Measurements from ENCODE around the gene IPP. TPM values are rescaled to one million over a fixed set of nuclear protein-coding genes. Genes with fewer than 3 reads are reported as not detected.

IPP gene
- 1 to 10 TPM; 4.8 to 9.1 (median 5.3) TPM for polyA plus RNA-seq

- 0% methylated on average over 49 to 58 of the region's 58 CpGs for WGBS, 3 donors
- peak within 1 kb of the TSS; percentile 88 for H3K27ac ChIP-seq (ENCODE audit: low read depth, low read length)
Observed at GRCh38 chr1:45750298-45751038, at the start of gene IPP. TSS of gene IPP (minus strand) at chr1:45750653. CDS start at chr1:45746411, 4,242 bp downstream.

- 86 to 95% (median 92%) methylated on average over 9 of the region's 9 CpGs for WGBS, 3 donors
- H3K27ac ChIP-seq (ENCODE audit: low read depth, low read length): no peak overlapping the region
Observed at GRCh38 chr1:45796946-45797345, 46.5 kb upstream of the IPP start.

GRCh38 chr1:45796381-45796780 is 45.9 kb upstream of the IPP start:
- no peak overlapping the region for H3K27ac ChIP-seq (ENCODE audit: low read depth, low read length)
- 74 to 90% (median 81%) methylated on average over 2 of the region's 2 CpGs for WGBS, 3 donors

GRCh38 chr1:45793942-45794604 is 43.6 kb upstream of the IPP start:
- 61 to 70% (median 62%) methylated on average over 7 of the region's 7 CpGs for WGBS, 3 donors
- no peak overlapping the region for H3K27ac ChIP-seq (ENCODE audit: low read depth, low read length)

- WGBS, 3 donors: 79 to 88% (median 84%) methylated on average over 4 of the region's 4 CpGs
- no peak overlapping the region for H3K27ac ChIP-seq (ENCODE audit: low read depth, low read length)
Observed at GRCh38 chr1:45792744-45793143, 42.3 kb upstream of the IPP start.

GRCh38 chr1:45789601-45790000 is 39.1 kb upstream of the IPP start:
- WGBS, 3 donors: 62 to 71% (median 63%) methylated on average over 2 of the region's 2 CpGs
- H3K27ac ChIP-seq (ENCODE audit: low read depth, low read length): no peak overlapping the region

- 60 to 78% (median 65%) methylated on average over 4 of the region's 4 CpGs for WGBS, 3 donors
Observed at GRCh38 chr1:45787905-45788304, 37.5 kb upstream of the IPP start.

GRCh38 chr1:45785583-45785982 is 35.1 kb upstream of the IPP start:
- 62 to 71% (median 65%) methylated on average over 4 of the region's 4 CpGs for WGBS, 3 donors
- H3K27ac ChIP-seq (ENCODE audit: low read depth, low read length): no peak overlapping the region

More at GRCh38 chr1:45787905-45788304, 37.5 kb upstream of the IPP start:
- no peak overlapping the region for H3K27ac ChIP-seq (ENCODE audit: low read depth, low read length)

- 85 to 89% (median 85%) methylated on average over 3 of the region's 3 CpGs for WGBS, 3 donors
- no peak overlapping the region for H3K27ac ChIP-seq (ENCODE audit: low read depth, low read length)
Observed at GRCh38 chr1:45775794-45776193, 25.3 kb upstream of the IPP start.

GRCh38 chr1:45772971-45773370 is 22.5 kb upstream of the IPP start:
- WGBS, 3 donors: 75 to 88% (median 84%) methylated on average over 3 of the region's 3 CpGs
- H3K27ac ChIP-seq (ENCODE audit: low read depth, low read length): no peak overlapping the region

- 54 to 64% (median 57%) methylated on average over 4 of the region's 4 CpGs for whole genome bisulfite sequencing, 3 donors
- no peak overlapping the region for H3K27ac ChIP-seq (ENCODE audit: low read depth, low read length)
Observed at GRCh38 chr1:45769261-45769932, 18.9 kb upstream of the IPP start.

- no peak overlapping the region for H3K27ac ChIP-seq (ENCODE audit: low read depth, low read length)
- 56 to 73% (median 70%) methylated on average over 6 of the region's 6 CpGs for WGBS, 3 donors
Observed at GRCh38 chr1:45767035-45767434, 16.6 kb upstream of the IPP start.

- WGBS, 3 donors: 81 to 90% (median 82%) methylated on average over 13 of the region's 13 CpGs
Observed at GRCh38 chr1:45765999-45766792, 15.7 kb upstream of the IPP start.

GRCh38 chr1:45762291-45762690 is 11.8 kb upstream of the IPP start:
- WGBS, 3 donors: 27 to 68% (median 28%) methylated on average over 3 of the region's 3 CpGs
- no peak overlapping the region for H3K27ac ChIP-seq (ENCODE audit: low read depth, low read length)

More at GRCh38 chr1:45765999-45766792, 15.7 kb upstream of the IPP start:
- H3K27ac ChIP-seq (ENCODE audit: low read depth, low read length): no peak overlapping the region

GRCh38 chr1:45755697-45756096 is 5.2 kb upstream of the IPP start:
- WGBS, 3 donors: 78 to 94% (median 86%) methylated on average over 5 of the region's 5 CpGs
- H3K27ac ChIP-seq (ENCODE audit: low read depth, low read length): no peak overlapping the region

- H3K27ac ChIP-seq (ENCODE audit: low read depth, low read length): no peak overlapping the region
- WGBS, 3 donors: 88 to 93% (median 93%) methylated on average over 11 of the region's 11 CpGs
Observed at GRCh38 chr1:45753248-45754037, 3.0 kb upstream of the IPP start.

GRCh38 chr1:45752441-45753052 is 2.1 kb upstream of the IPP start:
- WGBS, 3 donors: 75 to 85% (median 83%) methylated on average over 2 of the region's 2 CpGs
- no peak overlapping the region for H3K27ac ChIP-seq (ENCODE audit: low read depth, low read length)
